Mesenchymal stem cell (in vitro differentiated cells and primary cell): ENCODE results near the gene NLGN1.

ENCODE experiments used
- DNase-seq: peaks from one replicate; pipeline ENCODE4 v3.0.0-alpha.2; 2013
- H2AFZ ChIP-seq: one replicate; pipeline ENCODE4 v1.6.1; 2013; ENCODE audit warnings: low read depth, mild to moderate bottlenecking, control low read depth, inconsistent platforms, low read length, moderate library complexity
- H2AK5ac ChIP-seq: 2 replicates; pipeline ENCODE4 v1.6.1; 2013; ENCODE audit warnings: low read length, moderate library complexity, mild to moderate bottlenecking, inconsistent platforms; ENCODE audit not compliant: severe bottlenecking
- H2BK120ac ChIP-seq: one replicate; pipeline ENCODE4 v1.6.1; 2013; ENCODE audit warnings: low read depth, mild to moderate bottlenecking, inconsistent platforms, low read length, moderate library complexity
- H2BK12ac ChIP-seq, 2 experiments: one replicate each; pipeline ENCODE4 v1.6.1; 2013; ENCODE audit warnings: inconsistent platforms in 2 of 2, low read length in 2 of 2, mild to moderate bottlenecking in 2 of 2, moderate library complexity in 2 of 2, control low read depth in 1 of 2
- H2BK15ac ChIP-seq: one replicate; pipeline ENCODE4 v1.6.1; 2013; ENCODE audit warnings: mild to moderate bottlenecking, low read depth, inconsistent platforms; ENCODE audit not compliant: poor library complexity, severe bottlenecking
- H2BK5ac ChIP-seq: 2 replicates; pipeline ENCODE4 v1.6.1; 2013; ENCODE audit warnings: low read depth, mild to moderate bottlenecking, low read length, control low read depth, inconsistent platforms; ENCODE audit not compliant: poor library complexity, severe bottlenecking
- H3K14ac ChIP-seq, 2 experiments: one replicate each; pipeline ENCODE4 v1.6.1; 2013; ENCODE audit warnings: inconsistent platforms in 2 of 2, low read length in 2 of 2, control low read depth in 1 of 2, mild to moderate bottlenecking in 1 of 2, moderate library complexity in 1 of 2
- H3K18ac ChIP-seq, 2 experiments: one replicate each; pipeline ENCODE4 v1.6.1; 2013; ENCODE audit warnings: inconsistent platforms in 2 of 2, low read length in 2 of 2, control low read depth in 1 of 2, low read depth in 1 of 2, mild to moderate bottlenecking in 1 of 2
- H3K23ac ChIP-seq, 2 experiments: one replicate each; pipeline ENCODE4 v1.6.1; 2013; ENCODE audit warnings: inconsistent platforms in 2 of 2, low read length in 2 of 2, mild to moderate bottlenecking in 2 of 2, moderate library complexity in 2 of 2, control low read depth in 1 of 2
- H3K27ac ChIP-seq: 2 replicates; pipeline ENCODE4 v1.5.1; 2013; ENCODE audit warnings: mild to moderate bottlenecking, moderate library complexity, low read length, control low read depth, inconsistent platforms; ENCODE audit not compliant: poor library complexity, severe bottlenecking
- H3K27me3 ChIP-seq, 2 experiments: 2 replicates each; pipeline versions ENCODE4 v1.6.1 to v1.7.0; 2013; ENCODE audit warnings: low read length in 2 of 2, mild to moderate bottlenecking in 2 of 2, moderate library complexity in 2 of 2, control low read depth in 1 of 2, inconsistent platforms in 1 of 2; ENCODE audit not compliant: control insufficient read depth in 1 of 2, insufficient read depth in 1 of 2
- H3K36me3 ChIP-seq, 2 experiments: 2 replicates each; pipeline versions ENCODE4 v1.6.1 to v1.7.0; 2013; ENCODE audit warnings: low read length in 2 of 2, control low read depth in 1 of 2, inconsistent platforms in 1 of 2, low read depth in 1 of 2, mild to moderate bottlenecking in 1 of 2; ENCODE audit not compliant: insufficient read depth in 2 of 2, control insufficient read depth in 1 of 2
- H3K4ac ChIP-seq, 2 experiments: one replicate each; pipeline ENCODE4 v1.6.1; 2013; ENCODE audit warnings: inconsistent platforms in 2 of 2, low read length in 2 of 2, mild to moderate bottlenecking in 2 of 2, moderate library complexity in 2 of 2, control low read depth in 1 of 2, low read depth in 1 of 2
- H3K4me1 ChIP-seq: 2 replicates; pipeline ENCODE4 v1.6.1; 2013; ENCODE audit warnings: low read depth, low read length, control low read depth; ENCODE audit not compliant: control insufficient read depth, insufficient read depth
- H3K4me2 ChIP-seq: 2 replicates; pipeline ENCODE4 v1.6.1; 2013; ENCODE audit warnings: low read length, mild to moderate bottlenecking, inconsistent platforms; ENCODE audit not compliant: poor library complexity, severe bottlenecking
- H3K4me3 ChIP-seq, 2 experiments: 2 replicates each; pipeline versions ENCODE4 v1.5.1 to v1.7.0; 2013; ENCODE audit warnings: low read length in 2 of 2, mild to moderate bottlenecking in 2 of 2, control low read depth in 1 of 2, low read depth in 1 of 2; ENCODE audit not compliant: insufficient read depth in 1 of 2
- H3K79me1 ChIP-seq: replicated peaks from 2 replicates; pipeline ENCODE4 v1.6.1; 2013; ENCODE audit warnings: mild to moderate bottlenecking, control low read depth, low read length, inconsistent platforms; ENCODE audit not compliant: poor library complexity, severe bottlenecking
- H3K9ac ChIP-seq: 2 replicates; pipeline ENCODE4 v1.7.0; 2013; ENCODE audit warnings: mild to moderate bottlenecking, low read length, moderate library complexity
- H3K9me3 ChIP-seq: 2 replicates; pipeline ENCODE4 v1.7.0; 2013; ENCODE audit warnings: mild to moderate bottlenecking, low read length; ENCODE audit not compliant: control insufficient read depth
- H4K8ac ChIP-seq: one replicate; pipeline ENCODE4 v1.6.1; 2013; ENCODE audit warnings: inconsistent platforms, mild to moderate bottlenecking, low read length, moderate library complexity
- H4K91ac ChIP-seq: one replicate; pipeline ENCODE4 v1.6.1; 2013; ENCODE audit warnings: mild to moderate bottlenecking, low read length, inconsistent platforms
- WGBS: methylation state at CpG from one replicate; pipeline ENCODE4 v1.1.7; 2013; ENCODE audit warnings: mixed read lengths; 5-methylcytosine and 5-hydroxymethylcytosine counted together

The NLGN1 gene

DNA sequence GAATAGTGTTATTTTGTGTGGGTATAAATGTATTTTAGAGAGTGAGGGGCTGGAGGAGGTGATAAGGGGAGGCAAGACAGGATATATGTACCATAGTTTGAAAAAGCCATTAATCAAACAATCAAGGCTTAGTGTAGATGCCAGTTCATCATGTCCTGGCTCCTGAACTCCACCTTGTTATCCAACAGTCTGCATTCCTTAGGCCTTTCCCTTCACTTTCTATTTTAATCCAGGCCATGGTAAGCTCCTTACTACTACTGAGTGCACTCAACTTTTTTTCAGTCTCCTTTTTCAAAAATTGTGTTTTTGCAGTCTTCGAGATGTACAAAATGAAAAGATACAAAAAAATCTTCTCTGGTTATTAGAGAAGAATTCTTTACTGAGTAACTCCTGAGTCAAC is 761.1 kb downstream of the NLGN1 start:
- Histone ChIP-seq H2BK5ac (no peak overlapping the region), H3K9ac (no peak overlapping the region), H2BK12ac (no peak overlapping the region), H2BK15ac (no peak overlapping the region), H3K4me1 (no peaks in the 10 kb centered on the region), H4K91ac (no peak overlapping the region), H3K23ac (no peak overlapping the region), H3K14ac (no peak overlapping the region), H3K9me3 (peaks cover 7% of the 10 kb centered on the region), H3K36me3 (no peaks in the 10 kb centered on the region), H2AK5ac (no peak overlapping the region), H3K4ac (no peak overlapping the region), H3K79me1 (no peaks in the 10 kb centered on the region), H3K27me3 (no peaks in the 10 kb centered on the region), H3K4me2 (no peak overlapping the region), H2AFZ (no peak overlapping the region), H2BK120ac (no peak overlapping the region), H3K27ac (no peak overlapping the region), H3K4me3 (no peak overlapping the region), H4K8ac (no peak overlapping the region), H3K18ac (no peak overlapping the region)
- WGBS = no CpG with 5 or more reads among the region's 1 CpG
- no peak for DNase-seq

DNA sequence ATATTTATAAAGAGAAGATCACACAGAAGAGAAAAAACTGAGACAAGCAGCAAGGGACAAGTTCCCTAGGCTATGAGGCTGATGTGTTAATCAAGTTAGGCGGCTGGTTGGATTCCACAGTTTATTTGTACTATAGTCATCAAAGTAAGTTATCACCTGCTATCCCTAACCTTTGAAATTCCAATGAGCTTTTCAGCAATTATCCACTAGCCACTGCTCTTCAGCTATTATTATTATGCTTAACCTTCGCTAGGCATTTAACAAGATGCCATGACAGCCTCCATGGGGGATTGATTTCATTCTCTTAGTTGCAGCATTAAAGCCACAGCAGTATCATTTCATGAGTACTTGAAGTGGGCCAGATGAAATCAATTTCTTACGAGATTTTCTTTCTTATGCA is 762.1 kb downstream of the NLGN1 start:
- Histone ChIP-seq H3K18ac (no peak overlapping the region), H2BK120ac (no peak overlapping the region), H3K14ac (no peak overlapping the region), H3K27me3 (no peaks in the 10 kb centered on the region), H2AFZ (no peak overlapping the region), H3K9me3 (peaks cover 15% of the 10 kb centered on the region), H2BK15ac (no peak overlapping the region), H3K4me1 (no peaks in the 10 kb centered on the region), H4K91ac (no peak overlapping the region), H3K9ac (no peak overlapping the region), H3K4me3 (no peak overlapping the region), H2BK5ac (no peak overlapping the region), H2AK5ac (no peak overlapping the region), H3K36me3 (no peaks in the 10 kb centered on the region), H3K79me1 (no peaks in the 10 kb centered on the region), H2BK12ac (no peak overlapping the region), H3K4me2 (no peak overlapping the region), H3K23ac (no peak overlapping the region), H4K8ac (no peak overlapping the region), H3K27ac (no peak overlapping the region), H3K4ac (no peak overlapping the region)
- 57% methylated on average over 2 of the region's 3 CpGs for WGBS
- no peak for DNase-seq

DNA sequence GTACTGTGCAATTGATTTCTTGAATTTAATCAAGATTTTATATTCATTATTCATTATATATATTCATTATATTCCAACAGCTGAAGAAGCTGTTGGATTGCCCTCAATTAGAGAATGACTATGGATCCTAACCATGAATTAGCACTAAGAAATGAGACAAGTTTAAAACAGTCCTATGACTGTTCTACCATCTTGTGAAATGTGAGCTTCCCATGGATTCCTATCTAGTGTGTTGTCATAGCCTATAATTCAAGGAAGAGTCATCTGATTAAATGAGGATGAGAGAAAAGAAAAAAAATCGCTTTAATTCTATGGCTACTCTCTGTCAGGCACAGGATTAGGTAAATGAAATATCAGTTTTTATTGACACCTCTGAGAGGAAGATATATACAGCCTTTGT is 765.0 kb downstream of the NLGN1 start:
- H3K4ac ChIP-seq = no peak overlapping the region
- no peak overlapping the region for H3K23ac ChIP-seq
- no peaks in the 10 kb centered on the region for H3K36me3 ChIP-seq
- peak; percentile 32 for DNase-seq
- no peak overlapping the region for H4K8ac ChIP-seq
- no peaks in the 10 kb centered on the region for H3K4me1 ChIP-seq
- no peak overlapping the region for H2BK120ac ChIP-seq
- H2AFZ ChIP-seq = no peak overlapping the region
- no peak overlapping the region for H2BK12ac ChIP-seq
- H3K27ac ChIP-seq = no peak overlapping the region
- no peak overlapping the region for H3K14ac ChIP-seq
- no peak overlapping the region for H4K91ac ChIP-seq
- H3K4me3 ChIP-seq = no peak overlapping the region
- no peaks in the 10 kb centered on the region for H3K27me3 ChIP-seq
- H3K18ac ChIP-seq = no peak overlapping the region
- no peaks in the 10 kb centered on the region for H3K79me1 ChIP-seq
- no peak overlapping the region for H3K4me2 ChIP-seq
- peak overlapping the region; percentile 27 for H3K9ac ChIP-seq
- H2BK5ac ChIP-seq = no peak overlapping the region
- H2BK15ac ChIP-seq = no peak overlapping the region
- no peak overlapping the region for H2AK5ac ChIP-seq
- peaks cover 25% of the 10 kb centered on the region for H3K9me3 ChIP-seq
- no CpG with 5 or more reads among the region's 1 CpG for WGBS

DNA sequence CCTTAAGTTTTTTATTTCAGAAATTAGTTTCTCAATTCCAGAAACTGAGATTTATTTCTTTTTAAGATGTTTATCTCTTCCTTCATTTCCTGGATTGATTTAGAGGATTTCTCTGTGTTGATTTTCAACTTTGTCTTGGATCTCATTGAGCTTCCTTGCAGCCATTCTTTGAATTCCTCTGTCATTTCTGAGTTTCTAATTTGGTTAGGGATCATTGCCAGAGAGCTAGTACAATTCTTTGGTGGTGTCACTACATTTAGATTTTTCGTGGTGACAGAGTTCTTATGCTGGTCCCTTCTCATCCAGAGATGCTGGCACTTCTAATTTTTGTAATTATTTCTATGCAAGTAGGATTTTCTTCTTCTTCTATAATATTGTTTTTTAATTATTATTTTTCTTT is 770.5 kb downstream of the NLGN1 start:
- Histone ChIP-seq H3K23ac (no peak overlapping the region), H3K79me1 (no peaks in the 10 kb centered on the region), H2AK5ac (no peak overlapping the region), H3K14ac (no peak overlapping the region), H2AFZ (no peak overlapping the region), H3K18ac (no peak overlapping the region), H2BK12ac (no peak overlapping the region), H3K9ac (no peak overlapping the region), H3K27ac (no peak overlapping the region), H4K91ac (no peak overlapping the region), H3K27me3 (no peaks in the 10 kb centered on the region), H2BK15ac (no peak overlapping the region), H3K9me3 (peaks cover 19% of the 10 kb centered on the region), H3K36me3 (no peaks in the 10 kb centered on the region), H2BK5ac (no peak overlapping the region), H3K4ac (no peak overlapping the region), H3K4me3 (no peak overlapping the region), H2BK120ac (no peak overlapping the region), H3K4me1 (no peaks in the 10 kb centered on the region), H3K4me2 (no peak overlapping the region), H4K8ac (no peak overlapping the region)
- WGBS = no CpG with 5 or more reads among the region's 1 CpG
- DNase-seq = no peak
